ENCODE data around the gene TAF11. TPM values are rescaled to one million over a fixed set of nuclear protein-coding genes. Genes with fewer than 3 reads are reported as not detected.

The TAF11 gene
- total RNA-seq, 4 donors from 2014 or later, result 16.9 to 33.9 (median 26.4) TPM

DNA sequence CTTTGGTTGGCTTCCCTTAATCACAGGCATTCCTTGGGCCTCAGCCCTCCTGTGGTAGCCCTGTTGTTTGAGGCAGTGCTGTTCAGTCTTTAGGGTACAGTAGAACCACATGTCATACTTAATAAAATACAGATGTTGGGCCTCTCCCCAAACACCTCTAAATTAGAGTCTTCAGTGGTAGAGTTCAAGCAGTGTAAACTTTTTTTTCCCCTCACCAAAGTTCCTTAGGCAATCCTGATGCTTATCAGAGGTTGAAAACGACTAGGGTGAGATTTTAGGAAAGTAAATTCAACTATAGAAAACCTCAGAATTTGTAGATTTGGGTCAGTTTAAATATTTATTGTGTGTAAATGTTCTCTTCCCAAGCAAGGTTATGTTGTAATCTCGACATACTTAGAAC lies 51.4 kb downstream of the TAF11 start:
- H3K9me3 ChIP-seq, result no peaks in the 10 kb centered on the region
- H3K4me3 ChIP-seq, result no peak overlapping the region
- H3K4me1 ChIP-seq, result no peaks in the 10 kb centered on the region
- WGBS, result 65% methylated on average over 2 of the region's 2 CpGs
- H3K27ac ChIP-seq, result no peak overlapping the region
- no peak for DNase-seq (ENCODE audit: low spot score in 2 of 2)
- TF ChIP-seq, protein P1, sequence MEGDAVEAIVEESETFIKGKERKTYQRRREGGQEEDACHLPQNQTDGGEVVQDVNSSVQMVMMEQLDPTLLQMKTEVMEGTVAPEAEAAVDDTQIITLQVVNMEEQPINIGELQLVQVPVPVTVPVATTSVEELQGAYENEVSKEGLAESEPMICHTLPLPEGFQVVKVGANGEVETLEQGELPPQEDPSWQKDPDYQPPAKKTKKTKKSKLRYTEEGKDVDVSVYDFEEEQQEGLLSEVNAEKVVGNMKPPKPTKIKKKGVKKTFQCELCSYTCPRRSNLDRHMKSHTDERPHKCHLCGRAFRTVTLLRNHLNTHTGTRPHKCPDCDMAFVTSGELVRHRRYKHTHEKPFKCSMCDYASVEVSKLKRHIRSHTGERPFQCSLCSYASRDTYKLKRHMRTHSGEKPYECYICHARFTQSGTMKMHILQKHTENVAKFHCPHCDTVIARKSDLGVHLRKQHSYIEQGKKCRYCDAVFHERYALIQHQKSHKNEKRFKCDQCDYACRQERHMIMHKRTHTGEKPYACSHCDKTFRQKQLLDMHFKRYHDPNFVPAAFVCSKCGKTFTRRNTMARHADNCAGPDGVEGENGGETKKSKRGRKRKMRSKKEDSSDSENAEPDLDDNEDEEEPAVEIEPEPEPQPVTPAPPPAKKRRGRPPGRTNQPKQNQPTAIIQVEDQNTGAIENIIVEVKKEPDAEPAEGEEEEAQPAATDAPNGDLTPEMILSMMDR (IDR thresholded peaks at IDR 0.05), result no peak
- TF ChIP-seq EP300 (IDR thresholded peaks at IDR 0.05) (no peak), POLR2AphosphoS5 (IDR thresholded peaks at IDR 0.05) (no peak), POLR2A (IDR thresholded peaks at IDR 0.05) (no peak)
- peaks cover 44% of the 10 kb centered on the region for H3K36me3 ChIP-seq
- H3K27me3 ChIP-seq, result no peaks in the 10 kb centered on the region

GRCh38 chr6:34836008-34836407 lies 51.8 kb downstream of the TAF11 start:
- Histone ChIP-seq H3K4me3 (no peak overlapping the region), H3K9me3 (no peaks in the 10 kb centered on the region), H3K36me3 (peaks cover 44% of the 10 kb centered on the region), H3K27ac (no peak overlapping the region), H3K27me3 (no peaks in the 10 kb centered on the region), H3K4me1 (no peaks in the 10 kb centered on the region)
- no peak for DNase-seq (ENCODE audit: low spot score in 2 of 2)
- TF ChIP-seq POLR2A (IDR thresholded peaks at IDR 0.05), result no peak
- TF ChIP-seq, protein P1 (IDR thresholded peaks at IDR 0.05), result no peak
- no peak for TF ChIP-seq POLR2AphosphoS5 (IDR thresholded peaks at IDR 0.05)
- no peak for TF ChIP-seq EP300 (IDR thresholded peaks at IDR 0.05)
- WGBS, result 95% methylated on average over 4 of the region's 4 CpGs

DNA sequence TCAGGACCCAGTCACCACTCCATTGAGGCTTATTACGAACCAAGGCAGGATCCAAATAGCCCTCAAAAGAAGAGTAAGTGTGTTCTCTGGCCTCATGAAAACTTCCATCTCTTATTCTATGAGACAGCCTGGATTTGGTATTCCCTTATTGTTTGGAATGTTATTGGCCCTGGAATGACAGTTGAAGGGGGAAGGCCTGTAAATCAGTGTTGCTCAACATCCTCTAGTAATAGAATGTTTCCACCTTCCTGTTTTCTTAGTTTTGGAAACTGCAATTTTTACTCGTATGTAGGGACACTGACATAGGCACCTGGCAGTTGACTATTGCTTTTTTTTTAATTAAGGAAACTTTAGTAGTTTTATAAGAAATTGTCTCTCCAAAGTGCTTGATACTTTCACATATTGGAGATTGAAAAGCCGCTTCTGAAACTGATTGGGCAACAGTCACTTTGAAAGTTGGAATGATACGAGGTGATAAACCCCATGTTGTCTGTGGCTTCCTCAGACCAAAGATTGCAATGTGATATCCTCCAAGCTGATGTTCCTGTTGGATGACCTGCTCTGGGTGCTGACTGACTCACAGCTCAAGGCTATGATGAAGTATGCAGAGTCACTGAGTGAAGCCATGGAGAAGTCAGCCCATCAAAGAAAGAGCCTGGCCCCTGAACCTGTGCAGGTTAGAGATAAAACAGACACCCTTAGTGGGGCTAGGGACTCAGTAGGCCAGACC lies 52.9 kb downstream of the TAF11 start:
- TF ChIP-seq POLR2AphosphoS5 (IDR thresholded peaks at IDR 0.05) (no peak), POLR2A (IDR thresholded peaks at IDR 0.05) (no peak), EP300 (IDR thresholded peaks at IDR 0.05) (no peak)
- TF ChIP-seq, protein P1 (IDR thresholded peaks at IDR 0.05), result no peak

GRCh38 chr6:34832942-34833341 lies 54.9 kb downstream of the TAF11 start:
- Histone ChIP-seq H3K36me3 (peaks cover 38% of the 10 kb centered on the region), H3K4me1 (no peaks in the 10 kb centered on the region), H3K27ac (no peak overlapping the region), H3K27me3 (no peaks in the 10 kb centered on the region), H3K9me3 (no peaks in the 10 kb centered on the region), H3K4me3 (no peak overlapping the region)
- 100% methylated on average over 1 of the region's 1 CpG for WGBS
- no peak for DNase-seq (ENCODE audit: low spot score in 2 of 2)
- TF ChIP-seq EP300 (IDR thresholded peaks at IDR 0.05) (no peak), POLR2A (IDR thresholded peaks at IDR 0.05) (no peak), POLR2AphosphoS5 (IDR thresholded peaks at IDR 0.05) (no peak)
- TF ChIP-seq, protein P1 (IDR thresholded peaks at IDR 0.05), result no peak

More for the DNA sequence above, 52.9 kb downstream of the TAF11 start:
- no peaks in the 10 kb centered on the region for H3K9me3 ChIP-seq
- no peak overlapping the region for H3K4me3 ChIP-seq
- H3K36me3 ChIP-seq, result peaks cover 45% of the 10 kb centered on the region
- no peak overlapping the region for H3K27ac ChIP-seq
- H3K4me1 ChIP-seq, result no peaks in the 10 kb centered on the region
- 86% methylated on average over 4 of the region's 4 CpGs for WGBS
- no peak for DNase-seq (ENCODE audit: low spot score in 2 of 2)
- no peaks in the 10 kb centered on the region for H3K27me3 ChIP-seq

- peaks cover 40% of the 10 kb centered on the region for H3K36me3 ChIP-seq
- H3K27ac ChIP-seq, result no peak overlapping the region
- WGBS, result 79% methylated on average over 2 of the region's 2 CpGs
Observed at GRCh38 chr6:34829137-34829536, 58.7 kb downstream of the TAF11 start.

More at GRCh38 chr6:34829137-34829536, 58.7 kb downstream of the TAF11 start:
- TF ChIP-seq POLR2AphosphoS5 (IDR thresholded peaks at IDR 0.05) (no peak), EP300 (IDR thresholded peaks at IDR 0.05) (no peak), POLR2A (IDR thresholded peaks at IDR 0.05) (no peak)
- TF ChIP-seq, protein P1 (IDR thresholded peaks at IDR 0.05), result no peak
- no peaks in the 10 kb centered on the region for H3K9me3 ChIP-seq
- H3K4me3 ChIP-seq, result no peak overlapping the region
- no peak for DNase-seq (ENCODE audit: low spot score in 2 of 2)
- no peaks in the 10 kb centered on the region for H3K27me3 ChIP-seq
- no peaks in the 10 kb centered on the region for H3K4me1 ChIP-seq
